Stimulated activated CD4-positive, alpha-beta T cell treated with anti-CD3 and anti-CD28 coated beads, Interleukin-2, amount 100 ng/mL, for 4 hours (primary cell): ENCODE data around the gene FGL2.
"Not testable (repeated sequence)": the region's sequence is repeated elsewhere in the genome, so short reads cannot be mapped to it uniquely, and the experiment has no call there.

Experiments
- DNase-seq: peaks from one replicate; pipeline ENCODE4 v3.0.0-alpha.2; 2020; ENCODE audit warnings: low read depth

The FGL2 gene

DNA sequence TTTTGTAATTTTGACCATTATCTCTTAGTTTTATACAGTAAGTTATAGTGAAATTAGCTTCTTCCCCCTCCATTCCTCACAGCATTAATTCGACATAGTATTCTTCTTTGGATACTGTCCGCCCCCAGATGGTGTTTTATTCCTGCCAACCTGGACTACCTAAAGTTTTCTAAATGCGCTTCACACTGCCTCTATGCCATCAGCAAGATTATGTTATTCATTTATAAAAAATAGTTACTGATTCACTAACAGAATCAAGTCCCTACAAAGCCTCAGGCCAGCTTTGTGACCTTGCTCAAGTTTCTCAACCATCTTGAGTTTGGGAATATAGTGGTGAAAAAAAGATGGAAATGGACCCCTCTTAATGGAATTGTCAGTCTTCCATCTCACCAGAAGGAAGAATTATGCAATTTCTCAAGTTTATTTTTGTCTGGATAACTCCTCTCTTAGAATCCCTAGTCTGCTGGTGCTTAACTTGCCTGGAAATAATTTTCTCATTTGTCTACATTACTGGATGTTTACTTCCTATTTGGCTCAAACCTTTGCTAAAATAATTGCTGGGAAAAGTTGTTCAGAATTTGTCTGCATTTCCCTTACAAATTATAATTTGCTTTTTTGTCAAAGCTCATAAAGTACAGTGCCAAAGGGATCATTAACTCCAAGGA is 16.7 kb upstream of the FGL2 start:
- no peak for DNase-seq

DNA sequence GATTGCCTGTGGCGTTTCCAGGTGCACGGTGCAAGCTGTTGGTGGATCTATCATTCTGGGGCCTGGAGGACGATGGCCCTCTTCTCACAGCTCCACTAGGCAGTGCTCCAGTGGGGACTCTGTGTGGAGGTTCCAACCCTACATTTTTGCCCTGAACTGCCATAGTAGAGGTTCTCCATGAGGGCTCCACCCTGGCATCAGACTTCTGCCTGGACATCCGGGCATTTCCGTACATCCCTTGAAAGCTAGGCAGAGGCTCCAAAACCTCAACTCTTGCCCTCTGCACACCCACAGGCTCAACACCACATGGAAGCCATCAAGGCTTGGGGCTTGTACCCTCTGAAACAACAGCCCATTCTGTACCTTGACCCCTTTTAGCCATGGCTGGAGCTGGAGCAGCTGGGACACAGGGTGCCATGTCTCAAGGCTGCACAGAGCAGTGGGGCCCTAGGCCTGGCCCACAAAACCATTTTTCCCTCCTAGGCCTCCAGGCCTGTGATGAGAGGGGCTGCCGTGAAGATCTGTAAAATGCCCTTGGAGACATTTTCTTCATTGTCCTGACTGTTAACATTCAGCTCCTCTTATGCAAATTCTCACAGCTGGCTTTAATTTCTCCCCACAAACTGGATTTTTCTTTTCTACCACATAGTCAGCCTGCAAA is 10.0 kb upstream of the FGL2 start:
- DNase-seq = no peak

DNA sequence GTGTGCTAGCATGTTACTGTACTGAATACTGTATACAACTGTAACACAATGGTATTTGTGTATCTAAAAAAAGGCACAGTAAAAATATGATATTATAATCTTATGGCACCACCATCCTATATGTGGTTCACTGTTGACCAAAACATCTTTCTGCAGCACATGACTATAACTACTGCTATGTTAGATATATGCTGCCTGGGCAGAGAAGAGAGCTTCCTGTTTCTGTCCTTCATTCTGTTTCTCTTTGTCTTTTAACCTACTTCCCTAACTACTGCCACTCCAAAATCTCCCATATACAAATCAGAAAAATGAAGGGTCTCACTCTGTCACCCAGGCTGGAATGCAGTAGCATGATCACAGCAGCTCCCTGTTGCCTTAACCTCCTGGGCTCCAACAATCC is 8.8 kb upstream of the FGL2 start:
- DNase-seq = no peak

DNA sequence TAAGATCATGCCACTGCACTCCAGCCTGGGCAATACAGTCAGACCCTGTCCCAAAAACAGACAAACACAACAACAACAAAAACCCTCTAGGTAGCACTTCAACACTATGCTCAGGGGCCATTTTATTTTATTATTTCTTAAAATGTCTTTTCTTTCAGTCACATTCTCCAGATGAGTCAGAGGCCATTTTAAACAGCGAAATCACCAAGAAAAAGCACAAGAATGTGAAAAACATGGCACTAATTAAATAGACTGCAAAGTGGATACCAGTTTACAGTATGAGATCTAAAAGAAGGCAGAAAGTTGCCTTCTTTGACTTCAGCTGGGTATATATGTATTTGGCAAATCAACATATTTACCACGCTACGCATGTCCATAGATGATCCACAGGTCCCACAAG is 6.1 kb upstream of the FGL2 start:
- no peak for DNase-seq

DNA sequence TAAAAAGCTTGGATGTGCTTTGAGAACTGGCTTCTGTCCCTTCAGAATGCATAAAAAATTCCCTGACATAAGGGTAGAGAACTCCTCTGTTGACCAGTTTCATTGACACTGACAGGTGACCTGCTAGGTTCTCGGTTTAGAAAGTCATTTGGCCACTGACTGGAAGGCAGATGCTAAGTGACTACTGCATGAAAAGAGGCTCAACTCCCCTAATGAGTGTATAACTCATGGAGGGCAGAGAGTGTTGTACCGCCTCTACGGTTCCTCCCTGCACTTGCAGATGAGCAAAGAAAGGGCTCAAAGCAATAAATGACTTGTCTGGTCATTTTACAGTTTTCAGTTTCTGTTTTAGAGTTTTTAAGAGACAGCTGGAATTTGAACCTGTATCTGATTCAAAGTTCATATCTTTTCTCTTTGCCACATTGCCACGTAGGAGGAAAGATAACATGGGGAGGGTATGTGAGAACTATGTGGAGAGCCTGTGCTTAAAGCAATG is 2.9 kb upstream of the FGL2 start:
- no peak for DNase-seq

DNA sequence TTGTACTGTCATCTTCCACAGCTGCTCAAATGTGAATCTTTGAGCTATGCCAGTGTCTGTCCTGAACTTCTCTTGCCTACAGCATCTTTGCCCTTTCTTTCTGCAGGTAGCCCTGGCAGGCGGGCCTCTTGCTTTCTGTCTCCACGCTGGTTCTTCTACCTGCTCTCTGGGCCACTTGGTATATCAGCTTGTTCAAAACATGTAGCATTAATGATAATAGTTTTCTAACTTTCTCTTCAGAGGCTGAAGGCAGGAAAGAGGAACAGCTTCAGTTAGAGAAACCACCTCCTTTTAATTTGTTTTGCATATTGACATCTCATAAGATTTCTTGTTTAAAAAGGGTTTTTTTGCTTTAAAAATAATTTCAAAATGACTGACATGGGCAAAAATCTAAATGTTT is 923 bp upstream of the FGL2 start:
- DNase-seq = no peak

DNA sequence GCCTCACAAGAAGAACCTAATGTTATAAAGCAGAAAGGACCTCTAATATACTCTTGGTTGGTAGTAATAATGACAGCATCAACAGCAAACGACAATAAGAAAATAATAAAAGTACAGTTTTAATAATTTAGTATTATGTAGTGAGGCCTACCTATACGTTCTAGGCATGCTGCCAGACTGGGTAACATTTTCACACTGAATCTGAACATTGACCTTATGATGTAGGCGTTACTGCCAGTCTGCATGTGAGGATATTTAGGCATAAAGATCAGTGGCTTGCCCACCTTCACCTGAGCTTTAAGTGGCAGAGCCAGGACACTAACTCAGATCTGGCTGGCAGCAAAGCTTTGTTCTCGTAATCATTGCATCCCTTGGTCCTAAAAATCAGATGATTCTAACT is 2.5 kb downstream of the FGL2 start:
- no peak for DNase-seq

DNA sequence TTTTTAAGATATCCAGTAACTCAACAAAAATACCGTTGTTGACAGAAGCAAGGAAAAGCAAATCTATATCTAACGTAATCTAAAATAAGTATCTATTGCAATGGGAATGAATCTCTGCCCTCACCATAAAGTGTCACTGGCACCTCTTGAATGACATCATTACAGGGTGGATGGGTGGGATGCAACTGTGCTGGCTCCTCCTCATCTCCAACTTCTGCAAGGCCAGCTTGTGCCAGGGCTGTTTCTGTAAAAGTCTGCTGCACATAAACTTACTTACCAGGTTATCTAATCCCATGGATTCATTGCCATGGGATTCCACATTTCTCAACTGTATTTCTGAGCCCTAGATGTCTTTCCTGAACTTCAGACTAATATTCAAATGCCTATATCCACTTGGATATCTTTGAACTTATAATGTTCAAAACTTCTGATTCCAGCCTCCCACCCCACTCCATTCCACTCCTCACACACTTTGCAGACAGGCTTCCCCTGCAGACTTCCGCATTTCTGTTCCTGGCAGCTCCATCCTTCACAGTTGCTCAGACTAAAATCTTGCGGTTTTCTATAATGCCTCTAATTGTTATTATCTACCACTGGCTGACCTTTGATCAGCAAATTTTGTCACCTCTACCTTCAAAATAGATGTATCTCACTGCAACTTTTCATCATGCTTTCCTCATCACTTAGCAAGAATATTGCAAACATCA is 10.7 kb downstream of the FGL2 start:
- DNase-seq = no peak

DNA sequence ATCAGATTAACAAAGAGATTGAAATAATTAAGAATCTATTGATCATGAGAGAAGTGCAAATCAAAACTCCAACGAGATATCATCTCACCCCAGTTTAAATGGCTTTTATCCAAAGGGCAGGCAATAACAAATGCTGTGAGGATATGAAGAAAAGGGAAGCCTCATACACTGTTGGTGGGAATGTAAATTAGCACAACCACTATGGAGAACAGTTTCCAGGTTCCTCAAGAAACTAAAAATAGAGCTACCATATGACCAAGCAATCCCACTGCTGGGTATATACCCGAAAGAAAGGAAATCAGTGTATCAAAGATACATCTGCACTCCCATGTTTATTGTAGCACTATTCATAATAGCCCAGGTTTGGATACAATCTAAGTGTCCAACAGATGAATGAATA is 13.8 kb downstream of the FGL2 start:
- no peak for DNase-seq

DNA sequence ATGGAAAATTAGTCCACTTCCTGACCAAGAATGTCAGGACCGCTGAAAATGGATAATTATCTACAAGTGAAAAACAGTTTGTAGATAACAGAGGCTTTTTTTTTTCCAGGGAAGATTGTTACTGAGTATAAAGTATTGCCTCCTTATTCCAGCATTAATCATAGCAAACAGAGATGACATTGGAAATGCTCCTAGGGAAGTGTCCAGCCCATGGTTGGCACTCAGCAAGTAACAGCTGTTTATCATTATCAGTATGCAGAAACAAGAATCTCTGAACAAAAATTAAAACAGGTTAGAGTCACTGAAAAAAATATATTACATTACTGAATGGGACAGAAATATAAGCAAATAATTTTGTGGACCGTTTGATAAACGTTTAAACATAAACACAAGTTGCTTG is 14.6 kb downstream of the FGL2 start:
- no peak for DNase-seq

DNA sequence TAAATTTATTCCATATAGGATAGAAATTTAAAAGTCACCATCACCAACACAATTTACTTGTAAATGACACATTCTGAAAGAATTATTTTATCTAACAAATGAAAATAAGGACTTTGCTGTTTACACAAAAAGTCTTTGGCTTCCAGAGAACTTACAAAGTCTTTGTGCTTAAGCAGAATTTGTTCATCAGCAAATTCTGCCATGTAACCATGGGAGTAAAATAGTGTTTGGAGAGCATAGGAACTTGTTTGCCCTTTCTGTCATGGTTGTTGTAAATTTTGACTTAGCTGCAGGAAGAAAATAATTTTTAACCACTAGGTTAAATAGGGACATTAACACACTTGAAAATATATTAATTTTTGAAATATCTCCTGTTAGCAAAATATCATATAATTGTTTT is 15.2 kb downstream of the FGL2 start:
- no peak for DNase-seq

DNA sequence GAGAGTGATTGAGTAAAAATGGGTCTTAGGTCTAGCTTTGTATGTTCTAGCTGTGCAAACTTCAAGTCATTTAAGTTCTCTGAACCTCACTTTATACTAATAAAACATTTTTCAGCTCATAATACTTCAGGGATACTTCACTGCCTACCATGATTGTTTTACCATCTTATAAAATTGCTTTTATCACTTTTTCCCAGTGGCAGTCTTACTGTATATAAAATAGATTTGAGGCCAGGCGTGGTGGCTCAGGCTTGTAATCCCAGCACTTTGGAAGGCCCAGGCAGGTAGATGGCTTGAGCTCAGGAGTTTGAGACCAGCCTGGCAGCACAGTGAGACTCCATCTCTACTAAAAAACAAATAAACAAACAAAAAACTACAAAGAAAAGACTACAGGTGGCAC is 17.4 kb downstream of the FGL2 start:
- no peak for DNase-seq

DNA sequence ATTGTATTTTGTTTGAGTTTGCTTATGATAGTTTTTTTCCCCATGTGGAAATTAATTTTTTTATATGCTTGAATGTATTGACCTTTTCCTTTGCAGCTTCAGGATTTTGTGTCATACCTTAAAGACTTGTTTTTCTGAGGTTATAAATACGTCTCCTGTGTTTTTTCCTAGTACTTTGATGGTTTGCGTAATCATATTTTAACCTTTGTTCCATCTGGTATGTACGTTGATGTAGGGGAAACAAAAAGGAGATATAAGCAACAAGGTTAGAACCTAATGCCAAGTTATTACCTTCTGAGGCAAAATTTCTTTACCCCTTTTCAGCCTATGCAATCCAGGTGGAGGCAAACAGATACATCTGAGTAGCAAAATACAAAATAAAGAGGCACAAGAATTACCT is 17.9 kb downstream of the FGL2 start:
- DNase-seq = no peak

DNA sequence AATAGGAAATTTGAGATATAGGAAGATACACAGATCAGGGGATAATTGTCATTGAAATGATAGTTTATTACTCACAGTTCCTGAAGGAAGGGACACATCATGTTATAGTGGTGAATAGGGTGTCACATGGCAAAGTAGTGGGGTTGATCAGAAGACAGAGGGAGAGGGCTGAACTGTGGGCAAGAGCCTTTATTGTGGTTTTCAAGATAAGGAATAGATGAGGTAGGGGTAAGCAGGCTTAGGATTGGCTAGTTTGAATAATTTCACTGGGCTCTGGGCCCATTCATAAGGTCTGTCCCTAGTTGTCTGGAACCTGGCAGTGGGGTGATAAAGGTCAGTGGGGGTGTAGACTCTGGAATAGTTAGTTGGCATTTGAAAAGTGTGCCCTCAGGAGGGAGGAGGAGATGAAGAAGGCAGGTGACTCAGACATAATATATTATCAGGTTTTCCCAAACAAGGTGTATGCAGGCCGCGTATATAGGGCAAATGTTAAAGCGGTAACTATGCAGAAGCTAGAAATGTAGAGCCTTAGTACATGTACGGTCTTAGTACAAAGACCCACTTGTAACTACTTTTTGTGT is 18.5 kb downstream of the FGL2 start:
- no peak for DNase-seq

DNA sequence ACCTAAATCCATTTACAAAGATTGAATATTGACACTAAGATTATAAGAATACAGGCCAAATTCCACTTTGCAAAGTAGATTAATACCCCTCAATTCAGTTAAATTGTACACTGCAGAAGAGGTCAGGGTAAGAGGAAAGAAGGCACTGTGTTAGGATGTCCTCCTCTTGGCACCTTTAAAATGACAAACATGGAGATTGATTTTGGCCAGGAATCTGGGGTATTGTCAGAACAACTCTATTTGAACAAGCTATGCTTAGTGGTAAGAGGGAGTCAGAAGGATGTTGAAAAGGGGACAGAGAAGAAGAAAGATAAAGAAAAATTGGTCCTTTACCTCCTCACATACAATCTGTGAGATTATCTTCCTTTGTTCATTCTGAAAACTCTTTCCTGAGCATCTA is 21.6 kb downstream of the FGL2 start:
- DNase-seq = not testable (repeated sequence)

DNA sequence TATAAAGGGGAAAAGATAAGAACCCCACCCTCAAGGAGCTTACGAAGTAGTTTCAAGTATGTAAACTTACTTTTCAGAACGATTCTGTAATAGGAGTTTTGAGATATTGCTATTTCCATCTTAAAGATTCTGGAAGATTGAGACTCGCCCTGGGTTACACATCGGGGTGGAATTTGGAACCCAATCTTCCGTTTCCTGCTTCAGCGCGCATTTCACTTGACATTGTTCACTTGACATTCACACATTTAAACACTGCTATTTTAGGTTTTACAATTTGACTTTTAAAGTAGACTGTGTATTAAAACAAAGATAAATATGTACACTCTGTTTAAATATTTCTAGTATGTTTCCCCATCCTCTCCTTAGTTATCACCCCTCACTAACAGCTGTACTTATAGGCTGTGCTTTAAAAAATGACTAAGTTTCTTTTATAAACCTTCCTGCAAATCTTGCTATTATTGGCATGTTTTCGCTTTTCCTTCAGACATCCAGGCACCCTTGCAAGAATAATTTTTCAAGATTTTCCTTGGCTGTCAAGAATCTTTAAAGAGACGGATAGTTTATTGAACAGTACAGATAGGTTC is 22.2 kb downstream of the FGL2 start:
- not testable (repeated sequence) for DNase-seq

DNA sequence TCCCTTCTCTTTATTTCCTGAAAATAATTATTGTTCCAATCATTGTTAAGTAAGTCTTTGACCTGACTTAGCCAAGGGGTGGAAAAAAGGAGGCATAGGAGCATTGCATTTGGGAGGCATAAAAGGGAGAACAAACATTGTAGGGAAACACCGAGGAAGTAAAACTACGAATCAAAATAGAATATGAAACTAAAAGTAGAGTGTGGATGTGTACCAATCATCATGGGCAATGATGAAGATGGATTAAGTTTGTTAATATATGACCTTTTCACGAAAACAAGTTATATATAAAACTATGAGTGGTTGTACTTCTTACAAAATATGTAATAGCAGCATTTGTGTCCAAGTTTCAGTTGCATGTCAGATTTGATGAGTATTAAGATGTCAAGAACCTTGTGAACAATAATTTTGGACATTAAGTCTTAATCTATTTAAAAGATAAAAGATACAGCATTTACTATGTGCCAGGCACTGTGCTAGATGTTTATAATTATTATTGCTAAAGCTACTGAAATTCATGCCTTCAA is 24.3 kb downstream of the FGL2 start:
- not testable (repeated sequence) for DNase-seq

DNA sequence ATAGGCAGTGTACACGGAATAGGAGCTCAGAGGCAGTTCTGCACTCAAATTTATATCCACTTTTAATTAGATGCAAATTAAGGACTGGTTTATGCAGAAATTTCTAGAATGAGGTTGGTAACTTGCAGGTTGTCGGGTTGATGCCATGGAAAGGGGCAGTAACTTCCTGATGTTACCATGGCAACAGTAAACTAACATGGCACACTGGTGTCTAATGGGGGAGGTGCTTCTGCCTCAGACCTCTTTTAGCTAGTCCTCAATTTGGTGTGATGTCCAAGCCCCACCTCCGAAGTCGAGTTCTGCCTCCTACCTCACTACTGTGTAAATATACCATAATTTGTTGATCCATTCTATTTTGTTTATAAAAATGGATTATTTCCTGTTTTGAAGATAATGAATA is 25.2 kb downstream of the FGL2 start:
- not testable (repeated sequence) for DNase-seq

DNA sequence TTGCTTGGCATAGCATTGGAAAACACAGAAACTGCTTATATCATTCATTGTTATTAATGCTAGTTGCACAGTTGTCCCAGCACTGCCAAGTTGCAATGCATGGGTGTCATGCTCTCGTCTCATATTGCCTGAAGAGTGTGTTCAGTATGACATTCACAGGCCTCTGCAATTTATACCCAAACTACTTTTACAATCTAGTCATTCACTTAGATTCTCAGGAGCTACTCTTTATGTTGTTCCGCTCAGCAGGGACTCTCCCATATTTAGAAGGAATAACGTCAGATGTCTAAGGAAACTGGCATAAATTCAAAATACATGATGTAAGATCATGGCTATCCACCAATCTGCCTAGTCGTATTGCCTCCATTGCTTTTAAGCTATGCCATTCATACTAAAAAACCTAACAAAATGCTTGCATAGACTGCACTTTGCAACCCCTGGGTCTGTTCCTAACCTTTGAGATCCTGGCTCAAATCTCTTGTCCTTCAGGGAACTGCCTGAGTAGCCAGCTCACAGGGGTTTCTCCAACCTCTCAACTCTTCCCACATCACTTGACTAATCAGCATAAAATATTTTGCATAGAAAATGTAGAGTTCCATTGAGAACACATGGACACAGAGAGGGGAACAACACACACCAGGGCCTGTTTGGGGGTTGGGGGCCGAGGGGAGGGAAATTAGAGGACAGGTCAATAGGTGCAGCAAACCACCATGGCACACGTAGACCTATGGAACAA is 27.0 kb downstream of the FGL2 start:
- not testable (repeated sequence) for DNase-seq

DNA sequence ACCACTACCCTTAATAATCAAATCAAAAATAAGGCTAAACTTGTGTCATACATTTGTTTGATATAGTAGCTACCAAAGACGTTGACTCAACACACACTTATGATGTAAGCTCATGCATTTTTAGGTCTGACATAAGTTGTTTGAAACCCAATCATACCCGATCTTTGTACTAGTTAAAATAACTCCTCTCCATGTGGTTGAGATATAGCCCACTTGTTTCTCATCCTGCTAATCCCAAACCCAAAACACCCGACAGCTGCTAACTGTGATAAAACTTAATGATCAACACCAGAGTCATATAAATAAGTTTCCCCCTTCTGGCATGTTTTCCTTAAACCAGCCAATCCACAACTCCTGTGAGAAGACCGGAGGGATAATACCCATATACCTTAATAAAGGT is 28.5 kb downstream of the FGL2 start:
- DNase-seq = not testable (repeated sequence)

DNA sequence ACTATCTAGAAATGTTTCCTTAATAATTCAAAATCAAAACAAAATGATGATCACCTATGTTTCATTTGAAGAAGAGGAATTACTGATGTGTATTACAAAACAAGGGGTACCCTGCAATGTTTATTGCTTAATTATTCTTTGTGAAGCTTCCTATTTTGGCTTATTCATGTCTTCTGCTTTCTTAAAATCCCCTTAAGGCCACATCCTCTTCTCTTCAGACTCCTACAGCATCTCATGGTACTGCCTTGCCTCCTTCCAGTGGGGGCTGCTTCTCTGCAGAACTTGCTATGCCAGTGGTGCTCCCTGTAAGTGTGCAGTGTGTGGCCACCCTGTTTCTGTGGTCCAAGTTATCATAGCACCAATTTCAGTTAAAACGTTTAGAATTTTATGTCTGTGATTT is 42.2 kb downstream of the FGL2 start:
- no peak for DNase-seq

DNA sequence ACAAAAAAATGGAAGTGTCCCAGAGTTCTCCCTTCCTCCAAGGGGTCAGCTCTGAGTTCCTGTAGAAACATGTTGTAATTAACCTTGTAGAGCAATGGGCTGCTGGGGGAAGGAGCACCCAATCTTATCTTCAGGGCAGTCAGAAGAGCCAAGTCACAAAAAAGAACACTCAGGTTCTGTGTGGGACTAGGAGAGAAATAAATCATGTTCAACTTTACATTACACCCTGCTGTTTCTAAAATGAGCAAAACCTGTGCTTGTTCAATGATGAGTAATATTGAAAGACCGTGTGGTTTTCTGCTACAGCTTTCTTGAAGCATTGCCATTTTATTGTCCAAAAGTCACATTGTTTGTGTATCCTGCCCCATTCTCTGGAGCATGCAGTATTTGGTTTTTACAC is 42.6 kb downstream of the FGL2 start:
- not testable (repeated sequence) for DNase-seq
